Esophagus muscularis mucosa (tissue), 4 donors: ENCODE measurements around the gene ERLIN1. TPM values are rescaled to one million over a fixed set of nuclear protein-coding genes. Genes with fewer than 3 reads are reported as not detected.

Experiments used
- DNase-seq: peaks from one replicate; pipeline ENCODE4 v3.0.0-alpha.2; 2017; ENCODE audit errors: extremely low spot score
- H3K27ac ChIP-seq, 4 donors: fragments of 200-600 bp; sonication (generic); replicated peaks in 1 of 4; 1 replicate in 3 of 4; 2 replicates in 1 of 4; pipeline ENCODE4 v1.5.1; 2016 to 2019; ENCODE audit warnings: mild to moderate bottlenecking in 1 of 4
- H3K27me3 ChIP-seq, 4 donors: fragments of 200-600 bp; sonication (generic); one replicate each; pipeline versions ENCODE4 v1.5.1 to v1.6.0; 2016 to 2019
- H3K36me3 ChIP-seq, 4 donors: fragments of 200-600 bp; sonication (generic); one replicate each; pipeline ENCODE4 v1.5.1; 2016 to 2019
- H3K4me1 ChIP-seq, 4 donors: fragments of 200-600 bp; sonication (generic); one replicate each; pipeline ENCODE4 v1.5.1; 2016 to 2019
- H3K4me3 ChIP-seq, 4 donors: fragments of 200-600 bp; sonication (generic); 1 replicate in 2 of 4; 2 replicates in 2 of 4; pipeline ENCODE4 v1.5.1; 2016 to 2019; ENCODE audit warnings: mild to moderate bottlenecking in 4 of 4, moderate library complexity in 1 of 4
- H3K9me3 ChIP-seq, 4 donors: fragments of 200-600 bp; sonication (generic); 1 replicate in 3 of 4; 2 replicates in 1 of 4; pipeline ENCODE4 v1.5.1; 2016 to 2019
- CTCF ChIP-seq, 3 experiments: fragments of 200-600 bp in 2 of 3; fragments of 450-650 bp in 1 of 3; sonication (generic) in 2 of 3; IDR thresholded peaks; one replicate each; pipeline ENCODE4 v1.5.1; 2017 to 2019; ENCODE audit warnings: antibody characterized with exemption in 3 of 3, mild to moderate bottlenecking in 2 of 3, moderate library complexity in 1 of 3
- EP300 ChIP-seq: sonication (generic); formaldehyde crosslinking; IDR thresholded peaks from one replicate; pipeline ENCODE4 v1.6.1; 2017; ENCODE audit warnings: antibody characterized with exemption
- POLR2A ChIP-seq: fragments of 450-650 bp; IDR thresholded peaks from one replicate; pipeline ENCODE4 v1.6.1; 2017; ENCODE audit warnings: antibody characterized with exemption, moderate library complexity, mild to moderate bottlenecking, low read depth
- POLR2AphosphoS5 ChIP-seq, 2 donors: sonication (generic); formaldehyde crosslinking; IDR thresholded peaks; one replicate each; pipeline ENCODE4 v1.6.1; 2017; ENCODE audit warnings: antibody characterized with exemption in 2 of 2
- WGBS: methylation state at CpG from one replicate; pipeline ENCODE4 v1.1.5; 2018; 5-methylcytosine and 5-hydroxymethylcytosine counted together
- intact Hi-C: fragments of 100-400 bp; cut with DNase I; formaldehyde crosslinking; loops from one replicate; pipeline ENCODE4 v1.15.1; 2023
- total RNA-seq, 4 donors: library from RNA; depleted of rRNA; stranded (reverse); fragments of >200 nt; gene quantifications; one replicate each; pipeline versions ENCODE4 v1.1.0 to v1.2.1, GENCODE V29; 2016

Gene ERLIN1
- total RNA-seq, 4 donors from 2014 or later: 8.3 to 14.4 (median 13.6) TPM

- DNase-seq: no peak
- TF ChIP-seq POLR2AphosphoS5 (IDR thresholded peaks at IDR 0.05): no peak
- TF ChIP-seq EP300: no peak
- TF ChIP-seq CTCF (IDR thresholded peaks at IDR 0.05): no peak
- TF ChIP-seq POLR2A: no peak
- Histone ChIP-seq H3K9me3 (no peaks in the 10 kb centered on the region), H3K27ac (no peak overlapping the region), H3K4me1 (no peaks in the 10 kb centered on the region), H3K27me3 (no peaks in the 10 kb centered on the region), H3K36me3 (peaks cover 60 to 96% (median 91%) of the 10 kb centered on the region in 4 donors), H3K4me3 (no peak overlapping the region)
- intact Hi-C loops: no loop called here
- WGBS: 96% methylated on average over 2 of the region's 2 CpGs
These were observed 15.7 kb upstream of the ERLIN1 start for GRCh38 chr10:100201549-100201948.

GRCh38 chr10:100194711-100195110 is 8.9 kb upstream of the ERLIN1 start:
- Histone ChIP-seq H3K36me3 (peaks cover 53 to 93% (median 77%) of the 10 kb centered on the region in 4 donors), H3K27me3 (no peaks in the 10 kb centered on the region), H3K27ac (no peak overlapping the region), H3K4me3 (no peak overlapping the region), H3K9me3 (no peaks in the 10 kb centered on the region), H3K4me1 (peaks cover 0 to 3% (median 0%) of the 10 kb centered on the region in 4 donors)
- intact Hi-C loops: no loop called here
- TF ChIP-seq POLR2A: no peak
- TF ChIP-seq POLR2AphosphoS5 (IDR thresholded peaks at IDR 0.05): no peak
- TF ChIP-seq CTCF (IDR thresholded peaks at IDR 0.05): no peak
- no peak for TF ChIP-seq EP300
- WGBS: 93% methylated on average over 1 of the region's 1 CpG
- no peak for DNase-seq

- Histone ChIP-seq H3K27ac (no peak overlapping the region), H3K4me3 (no peak overlapping the region), H3K9me3 (no peaks in the 10 kb centered on the region), H3K27me3 (no peaks in the 10 kb centered on the region), H3K36me3 (peaks cover 43 to 79% (median 60%) of the 10 kb centered on the region in 4 donors), H3K4me1 (peaks cover 3 to 7% (median 6%) of the 10 kb centered on the region in 4 donors)
- WGBS: 77% methylated on average over 2 of the region's 2 CpGs
- TF ChIP-seq CTCF (IDR thresholded peaks at IDR 0.05) (no peak), POLR2A (no peak), POLR2AphosphoS5 (IDR thresholded peaks at IDR 0.05) (peak in 1 of 2 donors; percentile 17)
- intact Hi-C loops: no loop called here
- DNase-seq: no peak
These were observed 6.5 kb upstream of the ERLIN1 start for GRCh38 chr10:100192350-100192749.

GRCh38 chr10:100186253-100187212 is 704 bp upstream of the ERLIN1 start:
- intact Hi-C loops: loop anchor here (5.0 kb wide), 1 partner anchor 41 kb away; the partner anchor contains the start of gene CHUK

More at GRCh38 chr10:100186253-100187212, 704 bp upstream of the ERLIN1 start:
- Histone ChIP-seq H3K27ac (peak overlapping the region; percentile 82 to 87 (median 84)), H3K27me3 (no peaks in the 10 kb centered on the region), H3K9me3 (no peaks in the 10 kb centered on the region), H3K4me3 (peak overlapping the region; percentile 71 to 86 (median 84)), H3K36me3 (peaks cover 18 to 43% (median 30%) of the 10 kb centered on the region in 4 donors), H3K4me1 (peaks cover 19 to 31% (median 28%) of the 10 kb centered on the region in 4 donors)
- TF ChIP-seq CTCF (IDR thresholded peaks at IDR 0.05): no peak
- no peak for TF ChIP-seq POLR2A
- TF ChIP-seq EP300: no peak
- no peak for TF ChIP-seq POLR2AphosphoS5 (IDR thresholded peaks at IDR 0.05)
- DNase-seq: no peak
- 28% methylated on average over 24 of the region's 28 CpGs for WGBS
